ENCODE data around the gene SLC9A7.
"Not testable (repeated sequence)": the region's sequence is repeated elsewhere in the genome, so short reads cannot be mapped to it uniquely, and the experiment has no call there.

Gene SLC9A7

DNA sequence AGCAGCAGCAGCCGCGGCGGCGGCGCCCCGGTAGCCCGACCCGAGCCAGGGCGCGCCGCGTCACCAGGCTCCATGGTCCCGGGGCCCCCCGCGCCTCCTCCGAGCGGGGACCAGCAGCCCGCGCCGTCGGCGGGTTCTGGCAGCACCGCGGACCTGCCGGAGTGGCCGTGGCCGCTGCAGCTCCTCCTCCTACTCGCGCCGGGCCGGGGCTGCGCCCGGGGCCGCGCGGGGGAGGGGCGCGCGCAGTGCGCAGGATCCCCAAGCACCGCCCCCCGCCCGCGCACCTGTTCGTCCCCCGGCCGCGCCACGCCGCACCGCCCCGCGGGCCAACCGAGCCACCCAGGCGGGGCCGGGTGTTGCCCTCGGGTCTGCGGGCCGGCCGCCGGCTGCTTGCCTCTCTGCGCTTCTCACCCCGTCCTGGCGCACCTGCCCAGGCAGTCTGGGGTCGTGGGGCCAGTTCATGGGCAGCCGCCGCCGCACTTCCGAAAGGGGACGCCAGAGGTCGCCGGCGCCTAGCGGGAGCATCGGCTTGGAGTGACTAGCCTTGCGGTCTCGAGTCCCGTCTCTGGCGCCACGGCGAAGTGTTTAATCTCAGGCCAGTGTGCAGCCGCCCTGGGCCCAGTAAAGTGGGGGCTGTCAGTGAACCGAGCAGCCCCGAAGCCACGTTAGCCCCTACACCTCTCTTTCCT lies at the start of gene SLC9A7:
Gene SLC9A7, minus strand, starts transcription at position 163 of the 689 bp plus-strand sequence. Its CDS starts 89 bp downstream, at position 74.
- H3K4me3 Mint-ChIP-seq = peak within 1 kb of the TSS; percentile 82
- no peaks in the 10 kb centered on the region for H3K4me1 Mint-ChIP-seq
- H3K27me3 Mint-ChIP-seq = peaks cover 16% of the 10 kb centered on the region
- ATAC-seq (replicated peaks; ENCODE audit: extremely low read depth, poor library complexity, severe bottlenecking) = peak; percentile 77
- DNase-seq (ENCODE audit: low spot score in 2 of 2) = peak; percentile 64 to 65
- no peaks in the 10 kb centered on the region for H3K9me3 Mint-ChIP-seq
- peaks cover 3% of the 10 kb centered on the region for H3K36me3 Mint-ChIP-seq (ENCODE audit: insufficient read depth)
- peak within 1 kb of the TSS; percentile 75 for H3K27ac Mint-ChIP-seq (ENCODE audit: low read depth)

DNA sequence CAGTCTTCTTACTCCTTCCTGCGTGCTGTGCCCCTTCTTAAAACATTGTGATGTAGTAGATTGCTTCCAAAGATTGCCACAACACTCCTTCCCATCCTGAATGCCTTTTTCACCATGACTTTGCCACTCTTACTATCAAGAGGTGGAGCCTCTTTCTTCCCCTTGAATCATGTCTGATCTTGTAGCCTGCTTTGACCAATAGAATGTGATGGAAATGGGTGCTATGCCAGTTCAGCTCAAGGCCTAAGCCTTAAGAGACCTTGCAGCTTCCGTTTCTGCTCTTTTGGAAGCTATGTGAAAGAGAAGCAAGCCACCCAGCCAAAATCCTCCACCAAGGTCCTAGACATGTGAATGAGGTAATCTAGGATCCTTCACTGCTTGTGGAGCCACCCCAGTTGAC lies 46.4 kb upstream of the SLC9A7 start:
- no peaks in the 10 kb centered on the region for H3K4me1 Mint-ChIP-seq

DNA sequence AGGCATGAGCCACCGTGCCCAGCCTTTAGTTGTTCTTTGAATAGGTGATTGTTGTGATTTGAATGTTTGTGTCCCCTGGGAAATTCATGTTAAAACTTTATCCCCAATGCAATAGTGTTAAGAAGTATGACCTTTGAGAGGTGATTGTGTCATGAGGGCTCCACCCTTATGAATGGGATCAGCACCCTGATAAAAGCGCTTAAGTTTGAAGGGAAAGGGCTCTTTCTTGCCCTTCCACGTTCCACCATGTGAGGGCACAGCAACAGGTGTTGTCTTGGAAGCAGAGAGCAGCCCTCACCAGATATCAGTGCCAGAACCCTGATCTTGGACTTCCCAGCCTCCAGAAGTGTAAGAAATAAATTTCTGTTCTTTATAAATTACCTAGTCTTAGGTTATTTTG lies 44.2 kb upstream of the SLC9A7 start:
- Mint-ChIP-seq H3K4me1 (no peaks in the 10 kb centered on the region), H3K4me3 (no peak overlapping the region), H3K9me3 (no peaks in the 10 kb centered on the region), H3K27me3 (peaks cover 12% of the 10 kb centered on the region), H3K36me3 (ENCODE audit: insufficient read depth) (no peaks in the 10 kb centered on the region), H3K27ac (ENCODE audit: low read depth) (no peak overlapping the region)
- ATAC-seq (replicated peaks; ENCODE audit: extremely low read depth, poor library complexity, severe bottlenecking) (no peak), DNase-seq (ENCODE audit: low spot score in 2 of 2) (no peak)

More for the DNA sequence above, 46.4 kb upstream of the SLC9A7 start:
- H3K36me3 Mint-ChIP-seq (ENCODE audit: insufficient read depth) = no peaks in the 10 kb centered on the region
- no peak for ATAC-seq (replicated peaks; ENCODE audit: extremely low read depth, poor library complexity, severe bottlenecking)
- no peak overlapping the region for H3K4me3 Mint-ChIP-seq
- H3K9me3 Mint-ChIP-seq = no peaks in the 10 kb centered on the region
- H3K27me3 Mint-ChIP-seq = peaks cover 19% of the 10 kb centered on the region
- DNase-seq (ENCODE audit: low spot score in 2 of 2) = no peak
- H3K27ac Mint-ChIP-seq (ENCODE audit: low read depth) = no peak overlapping the region

DNA sequence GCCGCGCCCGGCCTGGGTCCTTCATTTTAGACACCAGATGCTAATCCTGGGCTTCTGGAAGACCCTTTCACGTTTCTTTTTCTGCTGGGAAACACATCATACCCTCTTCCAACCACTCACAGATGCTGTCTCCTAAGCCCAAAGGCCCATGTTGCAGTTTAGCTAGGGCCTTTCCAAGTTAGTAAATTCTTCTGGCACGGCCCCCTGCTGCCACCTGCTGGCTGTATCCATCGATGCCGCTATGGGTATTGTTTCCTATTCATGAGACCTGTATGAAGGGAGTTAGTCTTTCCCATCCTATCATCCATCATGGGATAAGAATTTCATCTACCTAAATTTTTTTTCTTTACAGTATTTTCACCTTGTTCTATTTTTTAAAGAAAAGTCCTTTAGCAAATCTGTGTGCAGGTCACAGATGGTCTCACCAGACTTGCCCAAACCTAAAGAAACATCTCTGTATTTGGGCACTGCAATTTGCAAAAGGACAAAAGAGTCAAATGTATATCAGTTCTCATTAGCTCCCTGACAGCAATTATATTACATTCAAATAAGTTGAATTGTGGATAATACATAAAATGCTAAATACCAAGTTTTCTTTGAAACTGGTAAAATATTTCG lies 37.8 kb upstream of the SLC9A7 start:
- no peak overlapping the region for H3K4me3 Mint-ChIP-seq
- H3K4me1 Mint-ChIP-seq = no peaks in the 10 kb centered on the region
- no peaks in the 10 kb centered on the region for H3K36me3 Mint-ChIP-seq (ENCODE audit: insufficient read depth)
- H3K27ac Mint-ChIP-seq (ENCODE audit: low read depth) = no peak overlapping the region
- peak; percentile 20 to 46 for DNase-seq (ENCODE audit: low spot score in 2 of 2)
- H3K9me3 Mint-ChIP-seq = no peaks in the 10 kb centered on the region
- no peaks in the 10 kb centered on the region for H3K27me3 Mint-ChIP-seq
- no peak for ATAC-seq (replicated peaks; ENCODE audit: extremely low read depth, poor library complexity, severe bottlenecking)

DNA sequence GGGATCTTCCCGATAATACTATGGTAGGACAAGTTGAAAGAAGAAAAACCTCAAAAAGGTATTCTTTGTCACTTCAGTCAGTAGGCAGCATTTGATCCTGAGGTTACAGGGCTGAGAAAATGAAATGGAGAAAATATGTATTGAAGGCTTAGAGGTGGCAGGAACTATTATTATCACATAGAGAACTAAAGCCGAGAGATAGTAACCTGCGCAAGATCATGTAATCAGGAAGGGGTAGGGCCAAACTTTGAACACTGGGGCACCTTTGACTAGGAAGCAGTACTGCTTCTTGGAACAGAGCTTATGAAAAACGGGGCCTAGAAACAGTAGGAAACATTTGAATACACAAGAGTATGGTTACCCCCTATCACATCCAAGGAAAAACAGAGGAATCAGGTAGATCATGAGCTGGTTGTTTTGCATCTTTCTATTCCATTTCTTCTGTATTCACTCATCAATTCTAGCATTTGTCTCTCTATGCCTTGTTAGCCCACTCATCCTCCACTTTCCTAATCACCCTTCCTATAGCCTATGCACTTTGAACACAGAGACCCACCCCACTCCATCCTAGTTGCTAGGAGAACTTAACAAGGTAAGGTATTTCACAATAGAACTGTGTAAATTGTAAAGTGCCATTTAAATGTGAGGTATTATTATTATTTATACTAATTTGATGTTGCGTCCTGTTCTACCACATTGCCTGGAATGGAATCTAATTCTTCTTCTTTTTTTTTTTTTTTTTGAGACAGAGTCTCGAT lies 34.6 kb upstream of the SLC9A7 start:
- H3K4me1 Mint-ChIP-seq = no peaks in the 10 kb centered on the region
- DNase-seq (ENCODE audit: low spot score in 2 of 2) = no peak
- no peaks in the 10 kb centered on the region for H3K9me3 Mint-ChIP-seq
- no peak overlapping the region for H3K4me3 Mint-ChIP-seq
- ATAC-seq (replicated peaks; ENCODE audit: extremely low read depth, poor library complexity, severe bottlenecking) = no peak
- no peak overlapping the region for H3K27ac Mint-ChIP-seq (ENCODE audit: low read depth)
- no peaks in the 10 kb centered on the region for H3K27me3 Mint-ChIP-seq
- no peaks in the 10 kb centered on the region for H3K36me3 Mint-ChIP-seq (ENCODE audit: insufficient read depth)

DNA sequence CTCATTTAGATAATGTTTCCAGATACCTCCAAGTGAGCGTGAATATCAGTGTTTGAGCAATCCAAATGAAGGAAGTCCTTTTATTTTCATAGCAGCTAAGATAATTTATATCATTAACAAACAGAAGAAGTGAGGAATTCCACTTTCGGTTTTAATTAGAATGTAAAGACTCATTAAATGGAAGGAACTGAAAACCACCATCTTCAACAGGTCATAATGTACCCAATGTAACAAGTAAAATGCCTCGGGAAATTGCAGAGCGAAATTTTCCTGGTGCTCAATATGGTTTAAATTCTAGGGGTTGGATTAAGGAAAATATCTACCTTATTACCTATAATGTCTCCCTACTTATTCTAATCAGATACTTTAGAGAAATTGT lies 33.9 kb upstream of the SLC9A7 start:
- Mint-ChIP-seq H3K36me3 (ENCODE audit: insufficient read depth) (no peaks in the 10 kb centered on the region), H3K9me3 (no peaks in the 10 kb centered on the region), H3K27ac (ENCODE audit: low read depth) (no peak overlapping the region), H3K4me3 (no peak overlapping the region), H3K27me3 (no peaks in the 10 kb centered on the region), H3K4me1 (no peaks in the 10 kb centered on the region)
- ATAC-seq (replicated peaks; ENCODE audit: extremely low read depth, poor library complexity, severe bottlenecking) = no peak
- no peak for DNase-seq (ENCODE audit: low spot score in 2 of 2)

DNA sequence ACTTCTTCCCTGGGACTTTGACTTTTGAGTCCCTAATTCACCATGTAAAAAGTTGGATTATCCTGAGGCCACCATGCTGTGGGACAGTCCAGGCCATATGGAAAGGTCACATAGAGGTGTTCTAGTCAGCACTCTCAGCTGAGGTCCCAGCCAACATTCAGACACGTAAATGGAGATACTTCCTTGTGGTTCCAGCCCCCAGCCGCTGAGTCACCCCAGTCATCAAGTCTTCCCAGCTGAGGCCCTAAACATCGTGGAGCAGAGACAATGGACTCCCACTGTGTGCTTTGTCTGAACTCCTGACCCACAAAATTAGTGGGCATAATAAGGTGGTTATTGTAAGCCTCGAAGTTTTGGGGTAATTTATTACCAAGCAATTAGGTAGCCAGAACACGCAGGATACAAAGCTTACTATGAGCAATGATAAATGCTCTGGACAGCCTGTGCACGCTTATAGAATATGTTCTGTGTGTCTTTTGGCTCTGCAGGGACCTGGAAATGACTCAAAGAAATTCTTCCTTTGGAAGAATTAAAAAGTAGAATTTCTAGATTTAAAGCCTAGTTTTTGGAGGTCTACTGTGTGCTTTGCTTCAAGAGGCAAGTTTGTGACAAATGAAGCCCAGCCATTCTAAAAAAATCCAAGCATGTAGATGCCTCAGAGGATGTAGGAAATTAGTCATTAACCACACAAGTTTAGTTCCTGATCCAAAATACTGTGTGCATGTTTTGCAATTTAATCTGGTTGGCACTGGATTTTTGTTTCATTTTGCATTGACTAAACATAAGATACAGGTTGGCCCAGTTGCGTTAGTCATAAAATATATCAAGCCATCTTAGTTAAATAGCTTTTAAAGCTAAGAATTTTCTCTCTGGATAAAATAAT lies 33.2 kb upstream of the SLC9A7 start:
- DNase-seq (ENCODE audit: low spot score in 2 of 2) (no peak), ATAC-seq (replicated peaks; ENCODE audit: extremely low read depth, poor library complexity, severe bottlenecking) (peak; percentile 32)
- Mint-ChIP-seq H3K4me1 (no peaks in the 10 kb centered on the region), H3K4me3 (no peak overlapping the region), H3K27me3 (no peaks in the 10 kb centered on the region), H3K9me3 (no peaks in the 10 kb centered on the region), H3K27ac (ENCODE audit: low read depth) (no peak overlapping the region), H3K36me3 (ENCODE audit: insufficient read depth) (no peaks in the 10 kb centered on the region)

DNA sequence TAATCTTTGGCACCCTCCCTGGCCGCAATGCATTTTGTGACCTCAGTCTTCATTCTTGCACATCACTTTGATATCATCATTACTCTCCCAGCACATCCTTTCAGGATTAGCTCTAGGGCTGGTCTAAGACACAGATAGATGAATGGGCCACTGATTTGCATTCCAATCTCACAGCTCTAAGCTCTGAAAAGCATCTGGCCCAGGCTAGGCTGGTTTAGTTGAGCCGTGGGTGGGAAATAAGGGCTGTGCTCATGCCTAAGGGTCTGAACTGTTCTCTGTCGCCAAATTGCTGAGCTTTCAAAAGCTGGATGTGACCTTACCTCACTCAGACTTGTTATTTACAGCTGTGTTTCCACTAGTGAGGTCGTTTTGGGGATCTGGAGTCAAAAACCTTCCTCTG lies 30.0 kb upstream of the SLC9A7 start:
- ATAC-seq (replicated peaks; ENCODE audit: extremely low read depth, poor library complexity, severe bottlenecking) = no peak
- Mint-ChIP-seq H3K27me3 (no peaks in the 10 kb centered on the region), H3K27ac (ENCODE audit: low read depth) (no peak overlapping the region), H3K4me1 (no peaks in the 10 kb centered on the region), H3K4me3 (no peak overlapping the region), H3K36me3 (ENCODE audit: insufficient read depth) (no peaks in the 10 kb centered on the region), H3K9me3 (no peaks in the 10 kb centered on the region)
- no peak for DNase-seq (ENCODE audit: low spot score in 2 of 2)

DNA sequence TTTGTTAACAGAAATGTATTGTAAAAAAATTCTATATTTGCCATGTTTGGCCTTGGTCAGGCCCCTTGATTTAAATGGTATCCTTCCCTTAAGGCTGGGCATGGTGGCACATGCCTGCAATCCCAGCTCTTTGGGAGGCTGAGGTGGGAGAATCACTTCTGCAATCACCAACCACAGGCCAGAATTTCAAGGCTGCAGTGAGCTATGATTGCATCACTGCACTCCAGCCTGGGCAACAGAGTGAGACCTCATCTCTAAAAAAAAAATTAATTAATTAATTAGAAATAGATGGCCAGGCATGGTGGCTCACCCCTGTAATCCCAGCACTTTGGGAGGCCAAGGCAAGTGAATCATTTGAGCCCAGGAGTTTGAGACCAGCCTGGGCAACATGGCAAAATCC lies 25.5 kb upstream of the SLC9A7 start:
- DNase-seq (ENCODE audit: low spot score in 2 of 2); H3K27me3 Mint-ChIP-seq; H3K27ac Mint-ChIP-seq (ENCODE audit: low read depth); H3K4me3 Mint-ChIP-seq; ATAC-seq (replicated peaks; ENCODE audit: extremely low read depth, poor library complexity, severe bottlenecking); H3K4me1 Mint-ChIP-seq; H3K36me3 Mint-ChIP-seq (ENCODE audit: insufficient read depth); H3K9me3 Mint-ChIP-seq: not testable (repeated sequence)

DNA sequence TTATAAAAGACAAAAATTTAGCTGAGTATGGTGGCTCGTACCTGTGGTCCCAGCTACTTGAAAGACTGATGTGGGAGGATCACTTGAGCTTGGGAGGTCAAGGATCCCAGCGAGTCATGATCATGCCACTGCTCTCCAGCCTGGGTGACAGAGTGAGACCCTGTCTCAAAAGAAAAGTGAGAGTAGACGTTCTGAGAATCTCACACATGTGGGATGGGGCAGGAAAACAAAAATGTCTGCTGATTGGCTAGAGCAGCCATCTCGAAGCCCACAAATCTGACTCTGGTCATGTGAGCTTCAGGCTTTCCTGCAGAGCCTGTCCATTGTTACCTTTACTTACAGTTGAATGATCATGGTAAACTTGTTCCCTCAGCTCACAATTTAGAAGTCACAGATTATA lies 23.1 kb upstream of the SLC9A7 start:
- H3K27me3 Mint-ChIP-seq = peaks cover 10% of the 10 kb centered on the region
- H3K4me3 Mint-ChIP-seq = no peak overlapping the region
- ATAC-seq (replicated peaks; ENCODE audit: extremely low read depth, poor library complexity, severe bottlenecking) (no peak), DNase-seq (ENCODE audit: low spot score in 2 of 2) (no peak)
- H3K9me3 Mint-ChIP-seq = no peaks in the 10 kb centered on the region
- H3K36me3 Mint-ChIP-seq (ENCODE audit: insufficient read depth) = no peaks in the 10 kb centered on the region
- no peak overlapping the region for H3K27ac Mint-ChIP-seq (ENCODE audit: low read depth)
- no peaks in the 10 kb centered on the region for H3K4me1 Mint-ChIP-seq

DNA sequence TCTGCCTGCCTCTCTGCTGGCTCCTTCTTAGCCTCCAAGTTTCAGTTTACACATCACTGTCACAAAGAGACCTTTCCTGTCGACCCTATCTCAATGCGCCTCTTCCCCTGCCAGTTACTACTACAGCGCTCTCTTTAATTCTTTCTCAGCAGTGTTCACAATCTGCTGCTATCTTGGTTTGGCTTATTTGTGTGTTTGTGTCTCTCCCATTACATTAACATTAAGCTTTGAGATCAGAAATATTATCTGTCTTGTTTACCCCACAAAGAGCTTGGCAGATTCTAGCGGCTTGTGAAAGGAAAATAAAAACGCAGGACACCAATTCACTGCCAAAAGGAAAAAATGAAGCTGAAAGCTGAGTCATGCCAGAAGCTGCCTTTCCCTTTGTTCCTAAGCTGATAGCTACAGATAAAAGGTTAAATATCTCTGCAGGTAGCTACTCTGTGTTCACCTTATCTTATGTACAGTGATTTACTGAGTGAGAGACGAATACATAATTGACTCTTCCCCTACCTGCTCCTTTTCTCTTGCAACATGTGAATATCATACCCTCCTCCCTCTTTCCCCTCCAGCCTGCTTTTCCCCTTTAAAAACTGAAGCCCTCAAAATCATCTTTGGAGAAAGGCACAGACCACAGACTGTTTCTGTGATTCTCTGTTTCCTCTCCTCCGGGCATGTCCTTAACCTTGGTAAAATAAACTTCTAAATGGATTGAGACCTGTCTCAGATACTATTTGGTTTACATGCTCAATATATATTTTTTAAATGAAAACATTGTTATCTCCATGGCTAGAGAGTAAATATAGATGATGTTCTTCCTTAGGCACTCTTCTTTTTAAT lies 19.3 kb upstream of the SLC9A7 start:
- H3K27me3 Mint-ChIP-seq = peaks cover 10% of the 10 kb centered on the region
- H3K27ac Mint-ChIP-seq (ENCODE audit: low read depth) = no peak overlapping the region
- no peak for ATAC-seq (replicated peaks; ENCODE audit: extremely low read depth, poor library complexity, severe bottlenecking)
- H3K4me3 Mint-ChIP-seq = no peak overlapping the region
- no peaks in the 10 kb centered on the region for H3K4me1 Mint-ChIP-seq
- no peaks in the 10 kb centered on the region for H3K9me3 Mint-ChIP-seq
- H3K36me3 Mint-ChIP-seq (ENCODE audit: insufficient read depth) = no peaks in the 10 kb centered on the region
- DNase-seq (ENCODE audit: low spot score in 2 of 2) = no peak

DNA sequence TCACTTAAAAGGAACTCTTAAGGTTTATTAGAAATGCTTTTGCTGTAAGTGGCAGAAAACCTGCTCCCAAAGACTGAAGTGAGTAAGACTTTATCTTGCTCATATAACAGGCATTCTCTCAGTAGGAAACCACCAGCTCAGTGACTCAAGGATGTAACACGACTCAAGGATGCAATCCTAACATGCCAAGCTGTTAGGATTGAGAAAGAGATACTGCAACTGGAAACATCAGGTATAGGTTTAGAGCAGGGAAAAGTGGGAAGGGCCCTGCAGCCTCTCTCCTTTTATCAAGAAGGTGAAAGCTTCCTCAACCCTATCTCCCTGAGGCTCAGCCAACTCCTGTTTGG lies 11.9 kb upstream of the SLC9A7 start:
- no peaks in the 10 kb centered on the region for H3K9me3 Mint-ChIP-seq
- H3K27ac Mint-ChIP-seq (ENCODE audit: low read depth) = no peak overlapping the region
- DNase-seq (ENCODE audit: low spot score in 2 of 2) (no peak), ATAC-seq (replicated peaks; ENCODE audit: extremely low read depth, poor library complexity, severe bottlenecking) (no peak)
- no peak overlapping the region for H3K4me3 Mint-ChIP-seq
- H3K4me1 Mint-ChIP-seq = no peaks in the 10 kb centered on the region
- no peaks in the 10 kb centered on the region for H3K36me3 Mint-ChIP-seq (ENCODE audit: insufficient read depth)
- H3K27me3 Mint-ChIP-seq = no peaks in the 10 kb centered on the region
